Stomach smooth muscle (tissue), 2 donors: ENCODE data around the gene TAF11L2.
"Not testable (repeated sequence)": the region's sequence is repeated elsewhere in the genome, so short reads cannot be mapped to it uniquely, and the experiment has no call there.

ENCODE experiments used
- H3K27ac ChIP-seq: one replicate; pipeline ENCODE4 v1.7.0; 2013; ENCODE audit warnings: mild to moderate bottlenecking, low read length, inconsistent platforms
- H3K27me3 ChIP-seq, 2 donors: one replicate each; pipeline ENCODE4 v1.7.0; 2013; ENCODE audit warnings: low read length in 2 of 2; ENCODE audit not compliant: insufficient read depth in 2 of 2, control insufficient read depth in 1 of 2
- H3K36me3 ChIP-seq, 2 donors: one replicate each; pipeline ENCODE4 v1.7.0; 2013; ENCODE audit warnings: low read length in 2 of 2; ENCODE audit not compliant: control insufficient read depth in 2 of 2, insufficient read depth in 2 of 2
- H3K4me1 ChIP-seq: one replicate; pipeline ENCODE4 v1.7.0; 2013; ENCODE audit warnings: low read length; ENCODE audit not compliant: control insufficient read depth, insufficient read depth
- H3K4me3 ChIP-seq, 2 donors: one replicate each; pipeline ENCODE4 v1.7.0; 2013; ENCODE audit warnings: low read length in 2 of 2
- H3K9ac ChIP-seq, 2 donors: one replicate each; pipeline ENCODE4 v1.7.0; 2013; ENCODE audit warnings: low read length in 2 of 2, mild to moderate bottlenecking in 1 of 2
- H3K9me3 ChIP-seq, 2 donors: one replicate each; pipeline ENCODE4 v1.7.0; 2013; ENCODE audit warnings: low read length in 2 of 2; ENCODE audit not compliant: control insufficient read depth in 2 of 2
- donor health status: healthy.
- donor health status: Pancreatic carcinoma.

The TAF11L2 gene

GRCh38 chr5:17497931-17498330, at the start of gene TAF11L2:
Gene TAF11L2, plus strand, starts transcription at chr5:17498231.
- not testable (repeated sequence) for H3K9ac ChIP-seq, H3K27me3 ChIP-seq

DNA sequence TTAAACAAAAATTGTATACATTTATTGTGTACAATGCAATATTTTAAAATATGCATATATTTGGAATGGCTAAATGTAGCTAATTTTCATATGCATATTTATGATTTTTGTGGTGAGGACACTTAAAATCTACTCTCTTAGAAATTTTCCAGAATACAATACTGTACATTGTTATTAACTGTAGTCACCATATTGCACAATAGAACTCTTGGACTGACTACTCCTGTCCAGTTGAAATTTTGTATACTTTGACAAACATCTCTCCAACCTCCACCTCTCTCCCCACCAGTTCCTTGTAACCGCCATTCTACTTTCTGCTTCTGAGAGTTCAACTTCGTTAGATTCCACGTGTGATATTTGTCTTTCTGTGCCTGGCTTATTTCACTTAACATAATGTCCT, 49.2 kb upstream of the TAF11L2 start:
- H3K9ac ChIP-seq: no peak overlapping the region
- H3K9me3 ChIP-seq: no peaks in the 10 kb centered on the region
- no peaks in the 10 kb centered on the region for H3K27me3 ChIP-seq
- H3K4me1 ChIP-seq: no peaks in the 10 kb centered on the region
- no peak overlapping the region for H3K4me3 ChIP-seq
- no peak overlapping the region for H3K27ac ChIP-seq
- no peaks in the 10 kb centered on the region for H3K36me3 ChIP-seq

More at GRCh38 chr5:17497931-17498330, at the start of gene TAF11L2:
- H3K27ac ChIP-seq, H3K4me1 ChIP-seq, H3K4me3 ChIP-seq, H3K9me3 ChIP-seq, H3K36me3 ChIP-seq: not testable (repeated sequence)

DNA sequence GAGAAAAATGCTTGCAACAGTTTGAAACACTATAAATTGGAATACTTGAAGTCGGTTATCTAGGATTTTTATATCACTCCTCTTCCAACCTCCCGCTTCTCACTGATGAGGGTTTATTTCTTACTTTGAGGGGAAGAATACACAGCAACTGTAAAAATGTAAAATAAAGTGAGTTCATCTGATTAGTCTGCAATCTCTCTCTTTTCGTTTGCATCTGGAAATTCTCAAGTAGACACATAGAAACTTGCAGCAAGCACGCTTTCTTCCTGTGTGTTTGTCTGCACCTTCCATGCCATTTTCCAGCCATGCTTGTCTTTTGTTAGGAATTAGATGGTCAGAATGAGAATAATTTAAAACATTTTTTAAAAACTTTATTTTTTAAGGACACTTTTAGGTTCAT, 45.1 kb upstream of the TAF11L2 start:
- peaks cover 0 to 4% of the 10 kb centered on the region in 2 donors for H3K9me3 ChIP-seq
- H3K4me1 ChIP-seq: no peaks in the 10 kb centered on the region
- H3K27me3 ChIP-seq: no peaks in the 10 kb centered on the region
- H3K9ac ChIP-seq: no peak overlapping the region
- H3K36me3 ChIP-seq: no peaks in the 10 kb centered on the region
- no peak overlapping the region for H3K4me3 ChIP-seq
- H3K27ac ChIP-seq: no peak overlapping the region

GRCh38 chr5:17455942-17456341, 42.1 kb upstream of the TAF11L2 start:
- H3K9ac ChIP-seq: no peak overlapping the region
- no peak overlapping the region for H3K4me3 ChIP-seq
- H3K27me3 ChIP-seq: no peaks in the 10 kb centered on the region
- H3K27ac ChIP-seq: no peak overlapping the region
- H3K9me3 ChIP-seq: peaks cover 0 to 4% of the 10 kb centered on the region in 2 donors
- H3K36me3 ChIP-seq: no peaks in the 10 kb centered on the region
- no peaks in the 10 kb centered on the region for H3K4me1 ChIP-seq

DNA sequence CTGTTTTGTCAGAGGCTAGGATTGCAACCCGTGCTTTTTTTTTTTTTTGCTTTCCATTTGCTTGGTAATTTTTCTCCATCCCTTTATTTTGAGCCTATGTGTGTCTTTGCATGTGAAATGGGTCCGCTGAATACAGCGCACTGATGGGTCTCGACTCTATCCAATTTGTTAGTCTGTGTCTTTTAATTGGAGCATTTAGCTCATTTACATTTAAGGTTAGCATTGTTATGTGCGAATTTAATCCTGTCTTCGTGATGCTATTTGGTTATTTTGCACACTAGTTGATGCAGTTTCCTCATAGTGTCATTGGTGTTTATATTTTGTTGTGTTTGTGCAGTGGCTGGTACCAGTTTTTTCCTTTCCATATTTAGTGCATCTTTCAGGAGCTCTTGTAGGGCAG, 36.2 kb upstream of the TAF11L2 start:
- Histone ChIP-seq H3K27ac (no peak overlapping the region), H3K27me3 (no peaks in the 10 kb centered on the region), H3K4me1 (no peaks in the 10 kb centered on the region), H3K4me3 (no peak overlapping the region), H3K36me3 (no peaks in the 10 kb centered on the region), H3K9me3 (peaks cover 0 to 4% of the 10 kb centered on the region in 2 donors), H3K9ac (no peak overlapping the region)

GRCh38 chr5:17463653-17464052, 34.4 kb upstream of the TAF11L2 start:
- Histone ChIP-seq H3K27me3 (no peaks in the 10 kb centered on the region), H3K36me3 (no peaks in the 10 kb centered on the region), H3K4me1 (no peaks in the 10 kb centered on the region), H3K9ac (no peak overlapping the region), H3K4me3 (no peak overlapping the region), H3K9me3 (peaks cover 0 to 4% of the 10 kb centered on the region in 2 donors), H3K27ac (no peak overlapping the region)

- Histone ChIP-seq H3K9ac (no peak overlapping the region), H3K4me3 (no peak overlapping the region), H3K9me3 (no peaks in the 10 kb centered on the region), H3K27me3 (no peaks in the 10 kb centered on the region), H3K36me3 (no peaks in the 10 kb centered on the region), H3K4me1 (no peaks in the 10 kb centered on the region), H3K27ac (no peak overlapping the region)
These were observed 28.0 kb upstream of the TAF11L2 start for GRCh38 chr5:17470064-17470463.

DNA sequence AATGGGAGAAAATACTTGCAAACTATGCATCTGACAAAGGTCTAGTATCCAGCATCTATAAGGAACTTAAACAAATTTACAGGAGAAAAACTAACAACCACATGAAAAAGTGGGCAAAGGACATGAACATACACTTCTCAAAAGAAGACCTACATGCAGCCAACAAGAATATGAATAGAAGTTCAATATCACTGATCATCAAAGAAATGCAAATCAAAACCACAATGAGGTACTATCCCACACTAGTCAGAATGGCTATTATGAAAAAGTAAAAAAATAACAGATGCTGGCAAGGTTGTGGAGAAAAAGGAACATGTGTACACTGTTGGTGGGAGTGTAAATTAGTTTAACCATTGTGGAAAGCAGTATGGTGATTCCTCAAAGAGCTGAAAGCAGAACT, 23.0 kb upstream of the TAF11L2 start:
- not testable (repeated sequence) for H3K27ac ChIP-seq, H3K9ac ChIP-seq, H3K4me1 ChIP-seq, H3K4me3 ChIP-seq, H3K9me3 ChIP-seq, H3K27me3 ChIP-seq, H3K36me3 ChIP-seq

DNA sequence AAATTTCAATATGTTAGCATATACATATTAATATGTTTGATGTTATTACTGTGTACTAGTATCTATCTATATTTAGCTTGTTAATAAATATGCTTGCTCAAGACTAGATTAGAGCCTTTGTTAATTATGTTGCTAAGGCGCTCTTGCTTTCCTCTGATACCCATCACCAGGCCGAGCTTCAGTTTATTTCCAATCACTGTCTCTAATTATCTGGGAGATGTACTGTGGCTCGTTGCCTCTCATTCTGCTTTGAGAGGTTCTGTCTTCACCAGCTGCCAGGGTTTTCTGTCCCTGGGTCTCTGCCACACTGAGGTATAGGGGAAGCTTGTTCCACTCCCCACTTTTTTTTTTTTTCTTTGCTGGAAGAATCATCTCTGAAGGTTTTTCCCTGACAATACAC, 21.0 kb upstream of the TAF11L2 start:
- Histone ChIP-seq H3K27me3 (no peaks in the 10 kb centered on the region), H3K4me1 (no peaks in the 10 kb centered on the region), H3K4me3 (no peak overlapping the region)

GRCh38 chr5:17477573-17478265, 20.3 kb upstream of the TAF11L2 start:
- Histone ChIP-seq H3K9ac (no peak overlapping the region), H3K27me3 (no peaks in the 10 kb centered on the region)

More for the DNA sequence above, 21.0 kb upstream of the TAF11L2 start:
- H3K36me3 ChIP-seq: no peaks in the 10 kb centered on the region
- no peak overlapping the region for H3K9ac ChIP-seq
- no peaks in the 10 kb centered on the region for H3K9me3 ChIP-seq
- H3K27ac ChIP-seq: no peak overlapping the region

GRCh38 chr5:17481378-17481777, 16.7 kb upstream of the TAF11L2 start:
- Histone ChIP-seq H3K27ac (no peak overlapping the region), H3K4me1 (no peaks in the 10 kb centered on the region), H3K9me3 (no peaks in the 10 kb centered on the region), H3K27me3 (no peaks in the 10 kb centered on the region), H3K9ac (no peak overlapping the region), H3K36me3 (no peaks in the 10 kb centered on the region), H3K4me3 (no peak overlapping the region)

More at GRCh38 chr5:17477573-17478265, 20.3 kb upstream of the TAF11L2 start:
- no peak overlapping the region for H3K4me3 ChIP-seq
- no peaks in the 10 kb centered on the region for H3K9me3 ChIP-seq
- no peak overlapping the region for H3K27ac ChIP-seq
- H3K4me1 ChIP-seq: no peaks in the 10 kb centered on the region
- no peaks in the 10 kb centered on the region for H3K36me3 ChIP-seq
